Panc1 (cell line): ENCODE data around the gene RASGRF2. TPM values are rescaled to one million over a fixed set of nuclear protein-coding genes. Genes with fewer than 3 reads are reported as not detected.

Experiments used
- ATAC-seq: fragments of 200-7000 bp; cut with Tn5 transposase; 2 replicates; pipeline ENCODE4 v1.9.1; 2020; ENCODE audit warnings: mild to moderate bottlenecking, moderate library complexity
- BruUV-seq: library from RNA; stranded (reverse); fragments of 400-500 nt; replicated peaks from 2 replicates; lab custom pipeline; 2021; lab: Mats Ljungman, UMichigan
- CTCF ChIA-PET: fragments of 300-600 bp; sonication (Branson Sonifier 250); formaldehyde crosslinking; loops from one replicate; lab custom pipeline; 2022; ENCODE audit warnings: antibody characterized with exemption; lab: Charles Lee
- POLR2A ChIA-PET: fragments of 300-600 bp; sonication (Branson Sonifier 250); formaldehyde crosslinking; loops from one replicate; lab custom pipeline; 2022; ENCODE audit warnings: antibody characterized with exemption; lab: Charles Lee
- DNase-seq: peaks from one replicate; pipeline ENCODE4 v3.0.0-alpha.2; 2010; ENCODE audit warnings: low read depth, low spot score
- H3K27ac ChIP-seq: 2 replicates; pipeline ENCODE4 v1.5.1; 2011; ENCODE audit warnings: mild to moderate bottlenecking, low read length, inconsistent platforms
- H3K27me3 ChIP-seq: fragments of 200-500 bp; sonication (Bioruptor generic); 2 replicates; pipeline ENCODE4 v1.6.0; 2014; ENCODE audit warnings: low read length, inconsistent platforms; ENCODE audit not compliant: control insufficient read depth, insufficient read depth
- H3K36me3 ChIP-seq: fragments of 200-500 bp; sonication (Bioruptor generic); 2 replicates; pipeline ENCODE4 v1.5.1; 2014; ENCODE audit warnings: inconsistent platforms, mild to moderate bottlenecking, low read length, moderate library complexity; ENCODE audit not compliant: control insufficient read depth, insufficient read depth
- H3K4me1 ChIP-seq: 2 replicates; pipeline ENCODE4 v1.5.1; 2011; ENCODE audit warnings: inconsistent platforms, mild to moderate bottlenecking, low read length, moderate library complexity; ENCODE audit not compliant: control insufficient read depth, insufficient read depth
- H3K4me3 ChIP-seq, 2 experiments: 2 replicates each; pipeline ENCODE4 v1.5.1; 2011 to 2012; ENCODE audit warnings: low read depth in 2 of 2, low read length in 2 of 2, mild to moderate bottlenecking in 2 of 2, inconsistent platforms in 1 of 2, moderate library complexity in 1 of 2
- H3K9me3 ChIP-seq: fragments of 200-500 bp; sonication (Bioruptor generic); 2 replicates; pipeline ENCODE4 v1.5.1; 2014; ENCODE audit warnings: low read depth, mild to moderate bottlenecking, inconsistent platforms, low read length, moderate library complexity; ENCODE audit not compliant: control insufficient read depth, insufficient read depth
- CTCF ChIP-seq: fragments of 450-650 bp; IDR thresholded peaks from 2 replicates; pipeline ENCODE4 v1.5.1; 2017; ENCODE audit warnings: mild to moderate bottlenecking
- POLR2AphosphoS5 ChIP-seq: IDR thresholded peaks from 2 replicates; pipeline ENCODE4 v1.6.1; 2012; ENCODE audit warnings: mild to moderate bottlenecking, low read depth, low read length, moderate library complexity
- REST ChIP-seq, 2 experiments: IDR thresholded peaks; 2 replicates each; pipeline ENCODE4 v1.6.1; 2011 to 2012; ENCODE audit warnings: low read depth in 2 of 2, control low read depth in 1 of 2, low read length in 1 of 2, mild to moderate bottlenecking in 1 of 2, moderate library complexity in 1 of 2; ENCODE audit not compliant: insufficient read depth in 1 of 2
- SIN3A ChIP-seq: IDR thresholded peaks from 2 replicates; pipeline ENCODE4 v1.6.1; 2012; ENCODE audit warnings: low read depth, mild to moderate bottlenecking, low read length, moderate library complexity, borderline replicate concordance; ENCODE audit not compliant: insufficient read depth
- TCF7L2 ChIP-seq: IDR thresholded peaks from 2 replicates; pipeline ENCODE4 v1.6.1; 2011; ENCODE audit warnings: mild to moderate bottlenecking, low read depth, low read length, inconsistent platforms
- in situ Hi-C: cut with HindIII; loops from 2 replicates; pipeline ENCODE4 v1.10.0; 2016; ENCODE audit warnings: low sequenced_read_pairs, low pct_unique_long_range_greater_than_20kb
- intact Hi-C: fragments of 100-400 bp; cut with micrococcal nuclease; formaldehyde crosslinking; loops from one replicate; pipeline ENCODE4 v1.10.0; 2022; ENCODE audit not compliant: unreplicated experiment
- total RNA-seq: library from RNA; stranded (reverse); gene quantifications from one replicate; pipeline ENCODE4 v1.2.1, GENCODE V29; 2021; ENCODE audit not compliant: unreplicated experiment

The RASGRF2 gene
- total RNA-seq, 1 experiment from 2014 or later = 4.7 TPM

GRCh38 chr5:81172710-81173109, 212.5 kb downstream of the RASGRF2 start:
- ATAC-seq (no peak), DNase-seq (no peak)
- H3K9me3 ChIP-seq = no peaks in the 10 kb centered on the region
- in situ Hi-C loops = no loop called here
- BruUV-seq = no TSS peak
- intact Hi-C loops = no loop called here
- no peaks in the 10 kb centered on the region for H3K36me3 ChIP-seq
- H3K4me3 ChIP-seq = no peak overlapping the region
- no peaks in the 10 kb centered on the region for H3K27me3 ChIP-seq
- POLR2A ChIA-PET = no interaction called here
- CTCF ChIA-PET = no interaction called here
- TF ChIP-seq TCF7L2 (no peak), REST (IDR thresholded peaks at IDR 0.05; ENCODE audit: insufficient read depth in 1 of 2, low read depth in 2 of 2, low read length in 1 of 2) (no peak), SIN3A (no peak), POLR2AphosphoS5 (no peak), CTCF (no peak)
- H3K27ac ChIP-seq = no peak overlapping the region
- H3K4me1 ChIP-seq = no peaks in the 10 kb centered on the region

GRCh38 chr5:81177061-81177460, 216.9 kb downstream of the RASGRF2 start:
- Histone ChIP-seq H3K4me3 (no peak overlapping the region), H3K27ac (no peak overlapping the region), H3K36me3 (no peaks in the 10 kb centered on the region), H3K27me3 (no peaks in the 10 kb centered on the region), H3K4me1 (no peaks in the 10 kb centered on the region), H3K9me3 (no peaks in the 10 kb centered on the region)
- intact Hi-C loops = no loop called here
- CTCF ChIA-PET = no interaction called here
- POLR2A ChIA-PET = no interaction called here
- no peak for TF ChIP-seq SIN3A
- no peak for TF ChIP-seq REST (IDR thresholded peaks at IDR 0.05; ENCODE audit: insufficient read depth in 1 of 2, low read depth in 2 of 2, low read length in 1 of 2)
- no peak for TF ChIP-seq TCF7L2
- no peak for TF ChIP-seq CTCF
- TF ChIP-seq POLR2AphosphoS5 = no peak
- no TSS peak for BruUV-seq
- DNase-seq (no peak), ATAC-seq (no peak)
- in situ Hi-C loops = no loop called here
